Memory B cell (primary cell): ENCODE measurements around the gene DNAJB7.
"Not testable (repeated sequence)": the region's sequence is repeated elsewhere in the genome, so short reads cannot be mapped to it uniquely, and the experiment has no call there.

ENCODE experiments used
- ATAC-seq: fragments of 150-1000 bp; cut with Tn5 transposase; 2 replicates; pipeline ENCODE4 v1.10.0; 2021; ENCODE audit warnings: low read depth, mild to moderate bottlenecking, moderate library complexity
- DNase-seq, 2 donors: peaks; one replicate each; pipeline ENCODE4 v3.0.0; 2022; ENCODE audit warnings: low spot score in 2 of 2
- H3K27ac Mint-ChIP-seq: one replicate; pipeline ENCODE4 v1.8.0; 2022; ENCODE audit warnings: mild to moderate bottlenecking, moderate library complexity, mixed read lengths
- H3K27me3 Mint-ChIP-seq: one replicate; pipeline ENCODE4 v1.8.0; 2022; ENCODE audit warnings: mixed read lengths
- H3K36me3 Mint-ChIP-seq: one replicate; pipeline ENCODE4 v1.8.0; 2022; ENCODE audit warnings: mild to moderate bottlenecking, mixed read lengths
- H3K4me1 Mint-ChIP-seq: one replicate; pipeline ENCODE4 v1.8.0; 2022; ENCODE audit warnings: mixed read lengths
- H3K4me3 Mint-ChIP-seq: one replicate; pipeline ENCODE4 v1.8.0; 2022; ENCODE audit warnings: mild to moderate bottlenecking, moderate library complexity, mixed read lengths
- H3K9me3 Mint-ChIP-seq: one replicate; pipeline ENCODE4 v1.8.0; 2022; ENCODE audit warnings: mixed read lengths

DNAJB7 gene

DNA sequence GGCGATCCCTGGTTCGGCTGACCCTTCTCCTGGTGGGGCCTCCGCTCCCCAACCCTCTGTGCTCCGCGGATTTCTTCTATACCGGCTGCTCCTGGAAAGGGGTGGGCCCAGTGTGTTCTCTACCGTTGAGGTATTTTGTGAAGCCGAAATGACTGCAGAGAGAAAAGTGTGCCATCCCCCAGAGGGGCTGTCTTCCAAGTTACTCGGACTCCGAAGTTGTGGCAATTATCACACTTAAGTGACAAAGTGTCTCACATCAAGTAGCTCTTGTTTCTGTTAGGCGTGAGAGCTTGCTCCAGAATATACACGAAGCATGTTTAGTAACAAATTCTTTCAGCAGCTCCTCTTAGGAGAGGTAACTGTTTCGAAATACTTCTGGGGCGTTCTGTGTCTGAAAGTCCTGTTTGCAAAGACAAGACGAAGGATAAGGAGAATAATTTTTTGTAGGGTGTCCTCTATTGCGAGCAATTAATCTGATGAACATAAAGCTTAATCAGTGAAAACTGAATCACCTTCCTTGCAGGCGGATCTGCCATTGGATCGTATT lies 4.5 kb downstream of the DNAJB7 start:
- Mint-ChIP-seq H3K4me1 (peaks cover 13% of the 10 kb centered on the region), H3K9me3 (no peaks in the 10 kb centered on the region), H3K27ac (peak overlapping the region; percentile 98), H3K27me3 (no peaks in the 10 kb centered on the region), H3K36me3 (peaks cover 7% of the 10 kb centered on the region), H3K4me3 (peak overlapping the region; percentile 99)
- ATAC-seq (no peak), DNase-seq (no peak)

DNA sequence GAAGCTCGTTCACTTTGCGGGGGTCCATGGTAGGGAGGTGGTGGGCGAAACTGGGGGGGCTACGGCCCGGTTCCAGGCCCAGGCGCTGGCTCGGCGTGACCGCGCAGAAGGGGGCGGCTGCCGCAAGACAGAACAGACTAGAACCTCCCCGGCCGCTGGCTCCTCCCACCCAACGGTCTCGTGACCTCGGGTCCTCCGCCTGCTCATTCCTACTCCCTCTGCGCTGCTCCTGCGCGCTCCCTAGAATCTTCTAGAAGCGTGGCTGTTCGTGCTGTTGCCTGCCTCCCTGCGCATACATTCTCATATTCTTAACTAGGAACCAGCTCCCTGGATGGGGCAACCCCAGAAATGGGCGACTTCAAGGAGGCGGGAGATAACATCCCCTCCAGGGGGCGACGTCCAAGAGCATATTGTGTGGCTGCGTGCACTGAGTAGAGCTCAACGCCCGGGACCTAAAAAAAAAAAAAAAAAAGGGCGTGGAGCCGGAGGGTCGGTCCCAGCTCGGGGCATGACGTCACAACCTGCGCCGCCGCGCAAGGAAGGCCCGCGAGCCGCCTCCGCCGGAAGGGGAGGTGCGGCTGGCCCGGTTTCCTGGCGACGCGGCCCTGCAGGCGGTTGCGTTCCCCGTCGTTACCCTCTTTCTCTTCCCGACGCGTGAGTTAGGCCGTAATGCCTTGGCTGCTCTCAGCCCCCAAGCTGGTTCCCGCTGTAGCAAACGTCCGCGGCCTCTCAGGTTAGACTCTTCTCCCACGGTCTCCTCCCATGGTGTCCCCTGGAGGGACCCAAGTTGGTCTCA lies 5.2 kb downstream of the DNAJB7 start, which contains the start of the genes ST13 and XPNPEP3:
Gene ST13, minus strand, starts transcription at position 127 of the 796 bp plus-strand sequence. Its CDS starts 99 bp downstream, at position 28.
Gene XPNPEP3, plus strand, starts transcription at position 636 of the 796 bp plus-strand sequence. Its CDS starts 34 bp downstream, at position 670.
- Mint-ChIP-seq H3K36me3 (peaks cover 5% of the 10 kb centered on the region), H3K27ac (peak within 1 kb of the TSS; percentile 98), H3K4me1 (peaks cover 13% of the 10 kb centered on the region), H3K27me3 (no peaks in the 10 kb centered on the region), H3K4me3 (peak within 1 kb of the TSS; percentile 99), H3K9me3 (no peaks in the 10 kb centered on the region)
- ATAC-seq (peak; percentile 84), DNase-seq (peak; percentile 95 to 96)

DNA sequence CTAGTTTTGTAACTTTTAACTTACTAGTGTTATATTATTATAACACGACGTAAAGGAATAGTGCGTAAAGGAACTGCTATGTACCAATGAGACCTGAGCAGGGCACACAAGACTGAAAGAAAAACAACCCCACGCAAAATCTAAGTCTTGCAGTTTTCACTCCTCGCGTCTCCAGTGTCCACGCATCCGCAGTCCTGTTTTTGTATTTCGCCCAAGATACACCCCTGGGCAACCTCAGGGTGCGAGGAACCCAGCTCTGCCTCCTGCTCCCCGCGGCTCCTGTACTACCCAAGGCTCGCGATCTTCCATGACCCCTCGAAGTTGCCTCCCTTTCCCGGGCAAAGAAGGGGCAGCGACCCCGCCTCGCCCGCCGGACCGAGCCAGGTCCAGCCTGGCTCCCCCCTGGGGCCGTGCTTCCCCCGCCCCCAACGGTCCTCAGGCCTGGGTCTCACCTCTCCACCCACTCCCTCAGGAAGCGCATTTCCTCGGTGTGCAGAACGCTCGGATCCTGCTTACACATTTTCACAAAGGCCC lies 5.9 kb downstream of the DNAJB7 start:
- Mint-ChIP-seq H3K9me3 (no peaks in the 10 kb centered on the region), H3K36me3 (peaks cover 3% of the 10 kb centered on the region), H3K27ac (peak overlapping the region; percentile 98), H3K4me3 (peak overlapping the region; percentile 99), H3K27me3 (no peaks in the 10 kb centered on the region), H3K4me1 (peaks cover 16% of the 10 kb centered on the region)
- ATAC-seq (peak; percentile 7), DNase-seq (peak in 1 of 2 donors; percentile 9)

DNA sequence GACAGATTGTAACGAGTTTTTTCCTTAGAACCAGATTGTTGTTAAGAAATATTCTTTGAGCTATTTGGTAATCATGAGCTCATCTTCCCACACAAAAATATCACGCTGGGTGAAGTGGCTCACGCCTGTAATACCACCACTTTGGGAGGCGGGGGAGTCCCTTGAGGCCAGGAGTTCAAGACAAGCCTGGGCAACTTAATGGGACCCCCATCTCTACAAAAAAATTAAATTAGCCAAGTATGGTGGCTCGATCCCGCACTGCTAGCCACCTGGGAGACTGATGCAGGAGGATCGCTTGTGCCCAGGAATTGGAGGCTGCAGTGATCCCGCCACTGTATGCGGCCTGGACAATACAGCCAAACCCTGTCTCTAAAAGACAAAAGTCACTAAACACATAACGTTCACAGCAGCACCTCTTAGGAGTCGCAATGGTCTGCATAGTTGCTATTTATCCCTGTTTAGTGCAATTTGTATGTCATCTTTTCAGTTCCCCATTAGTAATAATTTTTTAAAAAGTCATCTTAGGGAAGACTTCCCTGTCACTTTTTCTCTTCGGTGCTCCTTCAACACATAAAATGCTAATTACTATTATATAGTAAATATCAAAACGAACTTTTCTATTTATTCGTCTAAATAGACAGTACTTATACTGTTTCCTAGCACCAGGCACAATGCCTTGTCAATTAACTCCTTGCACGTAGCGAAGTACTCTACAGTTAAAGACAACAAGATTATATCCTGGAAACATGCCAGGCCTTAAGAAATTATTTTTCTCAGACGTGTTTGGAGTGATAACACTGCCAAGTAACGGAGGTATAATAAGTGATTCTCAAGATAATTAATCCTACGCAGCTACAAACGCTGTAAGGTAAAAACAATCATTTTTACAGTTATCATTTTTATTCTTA lies 6.6 kb downstream of the DNAJB7 start:
- ATAC-seq: no peak
- peak overlapping the region; percentile 98 for H3K27ac Mint-ChIP-seq
- no peak for DNase-seq
- H3K4me1 Mint-ChIP-seq: peaks cover 16% of the 10 kb centered on the region
- H3K36me3 Mint-ChIP-seq: peaks cover 2% of the 10 kb centered on the region
- peak overlapping the region; percentile 66 for H3K4me3 Mint-ChIP-seq
- H3K9me3 Mint-ChIP-seq: no peaks in the 10 kb centered on the region
- H3K27me3 Mint-ChIP-seq: no peaks in the 10 kb centered on the region

DNA sequence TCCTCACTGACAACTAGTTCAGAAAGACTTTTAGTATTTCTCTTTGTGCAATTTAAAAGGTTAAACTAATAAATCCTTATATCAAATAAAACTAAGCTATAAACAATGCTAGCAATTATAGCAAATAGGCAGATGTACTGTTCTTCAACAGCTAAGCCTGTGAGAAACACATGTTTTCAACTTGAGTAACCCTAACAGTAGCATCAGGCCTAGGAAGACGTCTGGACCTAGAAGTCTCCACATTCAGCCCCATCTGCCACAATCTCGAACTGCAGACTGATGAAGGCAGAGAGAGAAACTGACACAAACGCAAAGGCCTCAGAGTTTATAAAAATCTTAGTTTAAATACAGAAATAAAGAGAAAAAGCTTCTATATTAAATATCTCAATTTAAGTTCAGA lies 8.0 kb downstream of the DNAJB7 start:
- Mint-ChIP-seq H3K9me3 (no peaks in the 10 kb centered on the region), H3K4me1 (peaks cover 16% of the 10 kb centered on the region), H3K27ac (no peak overlapping the region), H3K27me3 (no peaks in the 10 kb centered on the region), H3K4me3 (no peak overlapping the region), H3K36me3 (peaks cover 4% of the 10 kb centered on the region)
- no peak for ATAC-seq
- no peak for DNase-seq

DNA sequence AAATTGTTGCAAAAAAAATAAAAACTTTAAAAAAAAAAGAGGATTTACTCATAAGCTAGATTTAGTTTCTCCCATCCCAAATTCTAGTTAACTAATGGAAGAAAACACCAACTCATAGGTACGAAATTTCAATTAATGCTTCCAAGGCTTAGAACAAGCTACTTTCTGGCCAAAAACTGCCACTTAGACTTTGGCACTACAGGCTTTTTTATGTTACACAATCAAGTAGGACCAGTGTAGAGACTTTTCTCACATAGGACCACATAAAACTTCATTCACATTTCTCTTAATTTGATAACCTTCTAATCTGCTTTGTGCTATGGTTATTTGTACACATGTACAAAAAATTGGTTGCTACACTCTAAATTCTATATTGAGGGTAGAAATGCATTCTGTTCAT lies 8.6 kb downstream of the DNAJB7 start:
- Mint-ChIP-seq H3K4me1 (peaks cover 16% of the 10 kb centered on the region), H3K9me3 (no peaks in the 10 kb centered on the region), H3K36me3 (peaks cover 4% of the 10 kb centered on the region), H3K4me3 (no peak overlapping the region), H3K27me3 (no peaks in the 10 kb centered on the region), H3K27ac (no peak overlapping the region)
- ATAC-seq (no peak), DNase-seq (no peak)

DNA sequence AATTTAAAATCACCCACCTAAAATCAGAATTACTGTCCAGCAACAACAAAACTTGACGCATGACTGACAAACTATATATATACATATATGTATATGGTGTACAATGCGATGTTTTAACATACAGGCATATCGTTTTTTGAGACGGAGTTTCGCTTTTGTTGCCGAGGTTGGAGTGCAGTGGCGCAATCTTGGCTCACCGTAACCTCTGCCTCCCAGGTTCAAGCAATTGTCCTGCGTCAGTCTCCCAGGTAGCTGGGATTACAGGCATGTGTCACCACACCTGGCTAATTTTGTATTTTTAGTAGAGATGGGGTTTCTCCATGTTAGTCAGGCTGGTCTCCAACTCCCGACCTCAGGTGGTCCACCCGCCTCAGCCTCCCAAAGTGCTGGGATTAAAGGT lies 16.1 kb downstream of the DNAJB7 start:
- not testable (repeated sequence) for H3K9me3 Mint-ChIP-seq, ATAC-seq, H3K27me3 Mint-ChIP-seq, H3K4me3 Mint-ChIP-seq, DNase-seq, H3K27ac Mint-ChIP-seq, H3K4me1 Mint-ChIP-seq
- peaks cover 27% of the 10 kb centered on the region for H3K36me3 Mint-ChIP-seq

DNA sequence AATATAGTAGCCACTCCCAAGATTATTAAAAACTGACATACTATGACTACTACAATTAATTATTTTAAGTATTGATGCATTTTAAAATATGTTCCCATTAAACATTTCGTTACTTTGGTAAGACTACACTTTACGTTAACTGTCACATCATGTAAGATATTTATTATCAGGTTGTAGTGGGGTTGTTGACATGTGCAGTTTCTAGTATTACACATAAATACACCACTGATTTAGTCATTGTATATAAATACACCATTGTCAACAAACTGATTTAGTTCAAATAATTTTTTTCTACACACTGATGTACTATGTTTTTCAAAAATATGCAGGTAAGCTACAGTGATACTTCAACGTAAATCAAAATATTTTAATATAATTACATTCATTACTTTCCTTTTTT lies 17.0 kb downstream of the DNAJB7 start:
- no peaks in the 10 kb centered on the region for H3K27me3 Mint-ChIP-seq
- ATAC-seq: no peak

DNA sequence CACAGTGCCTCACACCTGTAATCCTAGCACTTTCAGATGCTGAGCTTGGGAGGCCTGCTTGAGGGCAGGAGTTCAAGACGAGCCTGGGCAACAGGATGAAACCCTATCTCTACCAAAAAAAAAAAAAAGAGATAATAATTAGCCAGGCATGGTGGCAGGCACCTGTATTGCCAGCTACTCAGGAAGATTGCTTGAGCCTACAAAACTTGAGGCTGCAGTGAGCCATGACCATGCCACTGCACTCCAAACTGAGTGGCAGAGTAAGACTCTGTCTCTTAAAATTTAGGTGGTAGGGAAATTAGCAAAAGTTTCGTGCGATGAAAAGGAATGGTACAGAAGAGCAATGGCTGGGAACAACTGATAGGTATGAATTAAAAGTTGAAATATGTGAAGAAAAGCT lies 23.4 kb downstream of the DNAJB7 start:
- Mint-ChIP-seq H3K36me3 (peaks cover 35% of the 10 kb centered on the region), H3K4me1 (peaks cover 5% of the 10 kb centered on the region), H3K4me3 (no peak overlapping the region), H3K27ac (no peak overlapping the region), H3K9me3 (no peaks in the 10 kb centered on the region), H3K27me3 (no peaks in the 10 kb centered on the region)
- DNase-seq (no peak), ATAC-seq (no peak)

More for the DNA sequence above, 17.0 kb downstream of the DNAJB7 start:
- peak overlapping the region; percentile 55 for H3K27ac Mint-ChIP-seq
- no peak overlapping the region for H3K4me3 Mint-ChIP-seq
- peaks cover 31% of the 10 kb centered on the region for H3K36me3 Mint-ChIP-seq
- DNase-seq: no peak
- no peaks in the 10 kb centered on the region for H3K9me3 Mint-ChIP-seq
- peaks cover 5% of the 10 kb centered on the region for H3K4me1 Mint-ChIP-seq

DNA sequence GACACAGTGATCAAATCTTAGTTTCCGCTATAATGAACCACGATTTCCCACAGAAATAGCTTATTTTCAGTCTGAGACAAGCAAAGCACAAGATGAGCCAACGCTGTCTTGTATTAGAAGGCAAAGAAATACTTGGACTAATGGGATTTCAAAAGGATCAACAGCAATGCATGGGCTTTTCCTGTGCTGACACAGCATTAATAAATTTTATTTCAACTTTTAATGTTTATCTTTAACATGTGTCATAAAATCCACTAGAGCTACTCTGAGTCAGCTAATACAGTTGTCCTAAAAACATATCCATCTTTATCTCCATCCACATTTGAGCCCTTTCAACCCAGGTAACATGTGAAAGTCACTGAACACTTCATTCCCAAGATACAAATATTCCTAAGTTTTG lies 27.3 kb downstream of the DNAJB7 start:
- ATAC-seq (no peak), DNase-seq (no peak)
- Mint-ChIP-seq H3K27me3 (no peaks in the 10 kb centered on the region), H3K27ac (no peak overlapping the region), H3K36me3 (peaks cover 21% of the 10 kb centered on the region), H3K4me1 (no peaks in the 10 kb centered on the region), H3K4me3 (no peak overlapping the region), H3K9me3 (no peaks in the 10 kb centered on the region)

DNA sequence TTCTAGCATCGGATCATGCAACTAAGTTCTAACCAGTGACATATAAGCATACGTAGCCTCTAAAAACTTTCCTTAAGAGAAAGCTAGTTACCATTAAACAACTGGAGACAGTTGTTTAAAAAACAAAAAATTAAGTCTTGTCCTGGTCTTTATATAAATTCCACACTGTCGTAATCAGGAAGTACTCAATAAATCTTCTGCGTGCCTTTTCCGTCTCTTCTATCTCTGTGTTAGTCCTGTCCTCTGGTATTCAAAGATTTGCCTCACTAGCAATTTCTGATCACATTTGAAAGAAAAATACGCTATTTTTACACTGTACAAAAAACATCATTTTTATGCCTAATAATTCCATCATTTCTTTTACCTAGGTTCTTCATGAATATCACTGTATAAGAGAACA lies 32.8 kb downstream of the DNAJB7 start:
- DNase-seq (no peak), ATAC-seq (no peak)
- no peaks in the 10 kb centered on the region for H3K9me3 Mint-ChIP-seq
- no peaks in the 10 kb centered on the region for H3K4me1 Mint-ChIP-seq
- no peak overlapping the region for H3K4me3 Mint-ChIP-seq
- H3K27ac Mint-ChIP-seq: no peak overlapping the region
- H3K27me3 Mint-ChIP-seq: no peaks in the 10 kb centered on the region
- H3K36me3 Mint-ChIP-seq: peaks cover 16% of the 10 kb centered on the region

DNA sequence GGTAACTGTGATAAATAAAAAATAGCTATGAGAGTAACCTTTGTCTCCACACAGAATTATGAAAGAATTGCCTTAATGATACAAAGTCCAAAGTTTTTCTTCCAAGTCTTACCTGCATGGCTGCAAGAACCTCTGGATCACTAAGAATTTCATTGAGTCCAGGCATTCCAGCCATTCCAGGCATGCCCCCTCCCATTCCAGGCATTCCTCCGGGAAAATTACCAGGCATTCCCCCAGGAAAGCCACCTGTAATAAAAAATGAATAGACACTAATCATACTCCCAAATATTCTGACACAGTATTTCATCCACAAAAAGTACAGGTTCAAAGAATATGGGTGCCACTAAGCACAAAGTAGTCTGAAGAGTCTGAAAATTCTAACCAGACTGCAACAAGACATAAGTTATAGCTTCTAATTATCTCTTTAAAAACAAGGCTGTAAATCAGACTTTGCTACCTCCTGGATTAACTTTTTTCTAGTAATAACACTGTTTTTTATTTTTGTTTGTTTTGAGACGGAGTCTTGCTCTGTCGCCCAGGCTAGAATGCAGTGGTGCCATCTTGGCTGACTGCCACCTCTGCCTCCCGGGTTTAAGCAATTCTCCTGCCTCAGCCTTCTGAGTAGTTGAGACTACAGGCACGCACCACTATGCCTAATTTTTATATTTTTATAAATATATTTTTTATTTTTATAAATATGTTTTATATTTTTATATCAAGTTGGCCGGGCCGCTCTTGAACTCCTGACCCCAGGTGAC lies 34.8 kb downstream of the DNAJB7 start:
- Mint-ChIP-seq H3K9me3 (no peaks in the 10 kb centered on the region), H3K4me3 (no peak overlapping the region), H3K36me3 (peaks cover 9% of the 10 kb centered on the region), H3K27ac (no peak overlapping the region), H3K27me3 (no peaks in the 10 kb centered on the region), H3K4me1 (no peaks in the 10 kb centered on the region)
- no peak for DNase-seq
- no peak for ATAC-seq

DNA sequence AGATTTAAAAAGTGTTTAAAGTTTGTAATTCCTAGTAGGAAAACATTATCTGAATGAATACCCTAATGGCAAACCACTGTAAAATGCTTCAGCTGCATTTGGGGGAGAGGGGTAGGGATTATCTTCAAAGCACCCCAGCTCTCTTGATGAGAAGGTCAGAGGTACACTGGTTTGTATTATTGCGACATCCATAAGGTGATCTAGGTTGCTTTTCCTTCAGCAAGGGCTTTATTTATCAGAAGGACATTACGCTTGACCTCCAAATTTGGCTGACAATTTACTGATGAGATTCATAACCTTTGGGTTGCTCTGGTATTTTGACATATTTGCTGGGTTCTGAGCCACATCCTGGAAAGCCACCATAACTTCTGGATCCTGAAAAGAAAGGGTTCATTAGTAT lies 35.6 kb downstream of the DNAJB7 start:
- H3K4me1 Mint-ChIP-seq, H3K9me3 Mint-ChIP-seq, H3K36me3 Mint-ChIP-seq, ATAC-seq, H3K4me3 Mint-ChIP-seq, H3K27ac Mint-ChIP-seq, H3K27me3 Mint-ChIP-seq, DNase-seq: not testable (repeated sequence)
